IPS DF 4.7 (cell line): Measurements from ENCODE around the gene SRPX.

ENCODE experiments used
- DNase-seq: peaks from one replicate; pipeline ENCODE4 v3.0.0-alpha.2; 2013; ENCODE audit warnings: low spot score; ENCODE audit errors: extremely low read depth

Gene SRPX

DNA sequence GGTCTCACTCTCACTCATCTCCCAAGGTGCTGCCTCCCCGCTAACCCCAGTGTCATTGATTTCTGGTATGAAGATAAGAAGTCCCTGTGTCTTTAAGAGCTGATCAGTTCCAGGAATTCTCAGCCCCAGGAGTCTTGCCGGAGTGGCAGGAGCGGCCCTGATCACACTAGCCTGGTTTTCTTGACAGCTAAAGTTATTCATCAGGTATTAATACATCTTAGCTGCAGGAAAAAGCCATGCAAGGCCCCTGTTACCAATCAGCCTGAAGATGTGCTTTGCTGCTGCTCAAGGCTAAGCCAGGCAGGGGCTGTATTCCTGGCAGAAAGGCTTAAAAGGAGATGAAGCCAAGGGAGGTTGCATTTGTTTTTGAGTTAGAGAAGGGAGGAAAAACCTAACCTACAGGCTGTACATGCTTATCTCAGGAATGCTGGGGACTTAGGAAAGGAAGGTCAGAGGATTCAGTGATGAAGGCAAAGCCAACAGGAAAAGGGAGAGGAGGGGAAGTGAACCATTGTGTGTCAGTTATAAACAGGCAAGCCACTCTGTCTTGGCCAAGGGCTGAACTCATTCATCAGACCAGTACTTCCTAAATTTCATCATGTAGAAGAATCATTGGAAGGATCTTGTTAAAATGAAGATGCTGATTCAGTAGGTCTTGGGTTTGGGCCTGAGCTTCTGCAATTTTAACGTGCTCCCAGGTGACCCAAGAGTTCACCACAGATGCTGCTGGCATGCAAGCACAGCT is 8.6 kb downstream of the SRPX start:
- DNase-seq, result no peak

DNA sequence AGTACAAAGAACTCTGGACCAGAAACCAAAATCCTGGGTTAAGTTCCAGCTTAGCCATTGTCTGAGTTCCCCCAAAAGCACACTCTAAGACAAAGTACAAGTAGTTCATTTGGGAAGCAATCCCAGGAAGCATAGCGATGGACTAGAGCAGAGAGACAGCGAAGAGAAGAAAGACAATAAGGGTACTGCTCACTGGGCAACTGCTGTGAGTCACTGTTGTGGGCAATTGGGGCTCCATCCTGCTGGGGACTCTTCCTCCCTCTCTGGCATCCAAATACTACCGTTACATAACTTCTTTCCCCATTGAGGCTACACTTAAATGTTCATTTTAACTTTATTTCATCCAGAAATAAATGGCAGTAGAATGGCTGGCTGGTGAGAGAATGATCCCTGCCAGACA is 14.1 kb downstream of the SRPX start:
- no peak for DNase-seq

DNA sequence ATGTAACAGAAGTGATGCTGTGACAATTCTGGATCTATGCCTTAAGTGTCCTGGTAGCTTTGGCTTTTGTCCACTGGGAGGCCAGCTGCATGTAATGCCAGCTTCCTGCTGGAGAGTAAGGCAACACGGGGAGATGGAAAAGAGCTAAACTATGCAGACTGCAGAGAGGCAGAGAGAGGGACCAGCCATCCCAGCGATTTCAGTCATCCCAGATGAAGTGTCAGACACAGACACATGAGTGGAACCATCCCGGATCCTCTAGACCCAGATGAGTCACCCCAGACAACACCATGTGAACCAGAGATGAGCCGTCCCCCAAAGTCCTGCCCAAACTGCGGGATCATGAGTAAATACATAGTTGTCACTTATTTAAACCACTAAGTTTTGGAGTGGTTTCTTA is 14.6 kb downstream of the SRPX start:
- no peak for DNase-seq

DNA sequence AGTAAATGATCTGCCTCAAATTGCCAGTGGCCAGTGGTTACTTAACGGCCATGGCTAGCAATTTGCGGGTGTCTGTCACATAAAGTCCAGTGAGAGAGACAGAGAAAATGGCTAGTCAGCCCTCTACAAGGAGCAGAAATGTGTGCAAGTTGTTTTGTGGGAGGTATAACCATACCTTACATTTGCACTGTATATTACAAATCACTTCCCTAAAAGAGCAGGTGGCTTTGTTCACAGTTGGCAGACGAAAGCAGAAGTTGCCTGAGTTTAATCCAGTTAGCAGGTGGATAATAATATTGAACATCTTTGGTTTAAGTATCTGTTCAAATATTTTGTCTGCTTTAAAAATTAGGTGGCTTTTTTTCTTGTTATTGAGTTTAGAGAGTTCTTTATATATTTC is 15.6 kb downstream of the SRPX start:
- DNase-seq, result no peak

DNA sequence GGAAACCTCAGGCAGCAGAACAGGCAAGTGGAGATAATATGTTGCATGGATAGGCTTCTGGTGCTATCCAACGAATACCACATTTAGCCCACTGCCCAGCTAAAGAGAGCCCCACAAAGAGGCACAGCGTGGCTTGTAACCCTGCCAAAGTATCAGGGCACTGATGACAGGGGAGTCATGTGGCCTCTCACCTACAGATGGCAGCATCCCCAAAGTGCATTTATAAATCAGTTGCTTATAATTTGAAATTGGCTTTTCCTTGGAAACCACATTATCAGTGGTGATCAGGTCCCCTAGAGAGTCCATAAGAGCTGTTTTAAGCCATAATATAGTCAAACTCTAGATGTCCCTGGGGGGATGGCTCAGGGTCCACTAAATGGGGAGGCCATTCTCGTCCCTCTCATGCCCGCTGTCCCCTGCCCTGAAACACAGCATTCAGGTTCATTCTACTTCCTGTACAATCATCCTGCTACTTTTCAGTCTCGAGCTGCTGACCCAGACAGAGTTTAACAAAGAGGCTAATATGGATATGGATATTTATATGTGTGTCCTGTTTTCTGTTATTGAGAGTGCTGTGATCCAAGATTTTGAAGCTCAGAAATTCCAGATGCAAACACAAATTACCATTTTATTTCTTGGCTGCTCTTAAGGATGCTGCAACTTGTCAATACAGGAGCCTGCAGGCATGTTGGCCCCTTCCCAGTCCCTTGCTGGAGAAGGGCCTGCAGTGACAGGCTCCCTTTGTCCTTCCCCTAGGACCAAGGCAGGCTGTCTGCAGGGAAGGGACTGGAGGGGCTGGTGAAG is 28.5 kb downstream of the SRPX start:
- peak; percentile 7 for DNase-seq

DNA sequence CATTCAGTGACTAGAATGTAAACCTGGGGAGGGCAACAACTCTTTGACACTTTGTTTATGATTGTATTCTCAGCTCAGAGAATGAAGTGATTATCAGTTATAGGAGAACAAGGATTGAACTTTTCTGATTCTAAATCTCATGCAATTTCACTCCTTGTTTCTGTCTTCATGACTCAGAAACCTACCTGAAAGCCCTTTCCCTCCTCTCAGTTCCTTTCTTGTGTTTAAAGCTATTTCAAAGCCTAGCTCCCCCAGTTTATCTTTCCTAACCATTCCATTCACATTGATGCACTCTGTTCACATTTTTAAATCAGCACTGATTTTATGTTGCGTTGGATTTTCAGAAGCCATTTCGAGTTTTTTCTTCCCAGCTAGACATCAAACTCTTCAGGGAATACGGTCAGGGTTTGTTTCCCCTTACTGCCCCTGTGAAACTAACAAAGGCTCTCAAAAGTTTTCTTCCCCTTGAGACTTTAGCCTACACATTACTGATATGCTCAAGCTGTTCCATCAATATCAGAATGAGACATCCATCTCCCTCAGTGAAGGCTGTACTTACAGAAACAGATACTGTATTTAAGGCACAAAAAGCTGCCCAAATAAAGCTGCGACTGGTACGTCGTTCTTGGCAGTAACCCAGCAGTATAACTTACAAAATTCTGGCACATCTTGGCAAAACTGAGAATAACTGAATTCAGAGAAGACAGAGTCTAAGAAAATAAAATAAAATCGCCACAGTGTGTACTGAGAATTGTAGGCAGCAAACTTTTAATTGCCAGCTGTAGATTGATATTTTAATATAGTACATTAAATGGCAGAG is 31.0 kb downstream of the SRPX start:
- DNase-seq, result no peak

DNA sequence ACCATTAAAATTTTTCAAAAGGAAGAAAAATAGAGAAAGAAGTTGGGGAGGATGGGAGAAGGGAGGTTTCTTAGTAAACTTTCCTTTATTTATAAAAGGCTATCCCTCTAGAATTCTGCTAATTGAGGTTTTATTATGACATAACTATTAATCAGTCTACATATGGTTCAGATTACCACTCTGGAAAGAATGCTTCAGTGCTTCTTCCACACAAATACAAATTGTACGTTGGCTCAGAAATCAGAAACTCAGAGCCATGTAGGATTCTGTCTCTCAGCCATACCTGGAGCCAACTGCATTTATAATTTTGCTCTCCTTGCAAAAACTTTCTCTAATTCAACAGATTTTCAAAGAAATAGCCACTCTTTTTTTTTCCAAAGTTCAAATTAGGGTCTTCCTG is 37.1 kb downstream of the SRPX start:
- no peak for DNase-seq

DNA sequence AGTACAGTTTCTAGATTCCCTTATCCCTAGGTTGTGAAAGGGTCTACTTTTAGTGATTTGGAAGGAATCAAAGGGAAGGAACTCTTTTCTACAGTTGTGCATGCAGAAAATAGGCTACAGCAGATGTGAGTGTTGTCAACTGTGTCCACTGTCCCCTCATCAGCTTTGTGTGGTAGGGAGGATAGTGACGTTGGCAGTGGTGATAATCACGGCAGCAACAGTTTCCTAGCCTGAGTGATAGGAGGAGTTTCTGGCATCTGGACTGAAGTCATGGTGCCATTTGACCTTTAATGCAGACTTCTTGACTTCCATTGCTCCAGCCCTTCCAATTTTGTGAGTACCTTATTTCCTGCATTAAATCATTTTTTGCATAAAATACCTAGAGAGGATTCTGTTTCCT is 39.3 kb downstream of the SRPX start:
- DNase-seq, result no peak

DNA sequence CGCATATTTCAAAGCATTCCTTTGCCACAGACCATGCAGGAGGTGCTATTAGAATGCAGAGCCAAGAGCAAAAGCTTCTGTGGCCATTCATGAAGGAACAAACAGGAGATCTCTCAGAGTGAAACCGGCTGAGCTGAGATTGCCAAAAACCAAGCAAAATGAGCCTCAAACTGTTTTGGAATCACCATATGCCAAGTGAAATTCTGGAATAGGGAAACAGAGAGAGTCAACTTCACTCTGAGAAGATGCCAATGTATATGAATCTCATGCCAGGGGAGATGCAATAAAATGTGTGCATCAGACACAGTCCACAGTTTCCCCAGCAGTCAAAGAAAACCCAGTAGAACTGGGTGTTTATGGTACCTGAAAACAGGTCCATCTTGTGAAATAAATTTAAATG is 42.3 kb downstream of the SRPX start:
- DNase-seq, result no peak

DNA sequence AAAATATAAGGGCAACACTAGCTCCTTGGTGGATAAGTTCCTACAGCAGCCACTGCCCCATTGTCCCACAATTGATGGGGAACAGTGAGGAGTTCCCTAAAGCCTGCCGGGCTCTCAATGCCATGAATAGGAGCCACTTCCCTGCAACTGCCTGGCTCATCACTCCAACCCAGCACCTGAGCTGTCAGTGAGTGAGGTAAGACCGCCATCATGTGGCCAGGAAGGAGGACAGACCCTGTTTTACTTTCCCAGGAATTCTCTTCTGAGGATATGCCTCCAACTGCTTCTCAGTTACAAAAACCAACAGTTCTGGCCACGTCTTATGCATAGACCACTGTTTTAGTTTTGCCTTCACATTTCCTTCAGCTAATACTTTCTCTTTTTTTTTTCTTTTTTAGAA is 45.5 kb downstream of the SRPX start:
- DNase-seq, result peak; percentile 7

DNA sequence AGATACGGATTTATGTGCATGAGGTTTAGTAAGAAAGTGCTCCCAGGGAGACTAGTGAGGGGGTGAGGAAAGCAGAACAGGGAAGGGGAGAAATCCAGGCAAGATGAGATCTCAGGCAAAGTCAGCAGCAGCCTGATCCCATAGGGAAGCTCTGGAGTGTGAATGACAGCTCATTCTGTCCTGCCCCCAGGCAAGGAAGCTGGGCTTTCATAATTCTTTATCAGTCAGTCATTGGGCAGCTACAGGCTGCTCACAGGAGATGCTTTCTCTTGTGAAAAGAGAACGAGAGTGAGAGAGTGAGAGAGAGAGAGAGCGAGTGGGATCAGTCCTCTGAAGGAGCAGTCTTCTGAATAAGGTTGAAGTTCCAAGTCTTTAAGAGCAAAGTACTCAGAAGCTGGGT is 48.1 kb downstream of the SRPX start:
- DNase-seq, result no peak

DNA sequence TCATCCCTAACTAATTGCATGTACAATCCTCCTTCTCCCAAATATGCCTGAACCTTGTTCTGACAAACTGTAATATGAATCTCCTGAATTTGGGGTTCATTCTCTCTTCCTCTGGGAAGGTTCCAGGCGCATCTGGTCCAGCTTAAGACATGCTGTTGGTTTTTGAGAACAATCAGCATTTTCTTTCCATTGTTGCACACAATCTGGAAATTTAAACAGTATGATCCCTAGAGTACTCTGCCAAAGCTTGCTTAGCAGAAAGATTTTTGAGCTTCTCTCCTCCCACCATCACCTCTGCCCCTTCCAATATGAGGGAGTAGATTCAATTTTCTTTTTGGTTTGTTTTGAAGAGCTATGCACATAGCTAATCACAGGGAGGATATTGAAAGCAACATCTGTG is 50.1 kb downstream of the SRPX start:
- DNase-seq, result no peak

DNA sequence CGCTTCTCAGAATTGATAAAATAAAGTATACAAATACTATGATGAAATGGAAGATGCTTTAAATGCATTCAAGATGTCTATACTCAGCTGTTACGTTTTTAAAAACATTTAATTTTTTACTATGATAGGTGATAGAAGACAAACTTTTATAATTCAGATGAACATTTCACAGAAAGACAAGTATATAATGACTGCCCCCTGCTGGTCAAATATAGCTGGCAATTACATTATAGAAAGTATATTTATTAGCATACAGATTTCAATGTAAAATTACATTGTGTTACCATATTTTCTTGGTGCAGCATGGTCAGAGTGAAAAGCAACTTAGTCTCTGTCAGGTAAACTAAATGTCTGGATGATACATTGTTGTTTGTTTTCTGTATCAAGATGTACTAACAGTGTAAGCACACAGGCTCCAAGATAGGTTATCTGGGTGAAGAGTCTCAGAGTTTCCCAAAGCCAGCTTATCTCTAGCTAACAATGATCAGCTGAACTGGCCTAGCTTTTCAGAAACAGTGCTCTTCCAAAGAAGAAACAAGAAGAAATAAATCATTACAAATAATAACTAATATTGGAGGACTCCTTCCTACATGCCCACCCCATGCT is 54.1 kb downstream of the SRPX start:
- DNase-seq, result no peak

DNA sequence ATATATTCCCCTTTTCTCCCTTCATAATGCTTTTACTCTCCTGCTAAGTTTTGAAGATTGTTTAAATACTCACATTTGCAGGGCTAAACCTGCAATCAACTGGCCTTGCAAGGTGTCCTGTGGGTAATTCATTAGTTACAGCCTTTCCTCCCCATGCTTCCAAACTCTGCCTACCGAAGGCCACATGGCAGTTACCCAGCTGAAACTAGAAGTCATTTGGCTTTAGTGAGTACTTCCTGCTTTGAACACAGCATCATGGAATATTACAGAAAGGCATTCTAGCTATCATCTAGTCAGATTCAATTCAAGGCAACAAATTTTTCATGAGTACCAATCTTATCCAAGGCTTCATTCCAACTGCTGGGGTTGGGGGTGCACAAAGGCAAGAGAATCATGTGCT is 55.6 kb downstream of the SRPX start:
- DNase-seq, result no peak

DNA sequence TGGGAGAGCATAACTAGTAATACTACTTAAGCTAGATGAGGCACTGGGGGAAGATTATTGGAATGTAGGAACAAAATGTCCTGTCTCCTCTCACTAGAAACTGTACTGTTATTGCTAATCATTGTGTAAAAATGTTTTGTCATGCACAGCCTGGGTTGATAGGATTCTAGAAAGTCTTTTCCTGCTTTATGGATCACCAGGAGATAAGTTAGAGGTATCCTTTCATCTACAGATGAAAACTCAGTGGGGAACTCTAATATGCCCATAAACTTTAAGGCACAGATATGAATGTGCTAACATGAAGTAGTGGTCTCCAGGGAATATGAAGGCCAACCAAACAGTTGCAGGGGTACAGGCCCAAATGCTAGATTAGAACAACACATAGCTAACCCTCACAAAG is 57.5 kb downstream of the SRPX start:
- DNase-seq, result no peak

DNA sequence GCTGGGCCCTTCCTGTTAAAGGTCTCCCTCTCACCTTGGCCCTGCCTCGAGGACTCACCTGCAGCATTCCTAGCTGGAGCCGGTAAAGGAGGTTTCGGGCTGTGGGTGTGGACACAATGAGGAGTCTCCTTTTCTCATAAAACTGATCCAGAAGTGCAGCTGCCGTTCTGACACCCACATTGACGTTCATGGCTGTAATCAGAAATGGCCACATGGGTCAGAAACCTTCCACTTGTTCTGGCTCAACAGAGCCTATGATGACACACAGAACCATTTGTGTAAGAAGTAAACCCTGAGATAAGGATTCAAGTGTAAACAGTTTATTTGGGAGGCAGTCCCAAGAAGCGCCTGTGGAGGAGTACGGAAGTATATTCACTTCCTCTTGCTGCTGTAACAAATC is 63.8 kb downstream of the SRPX start:
- no peak for DNase-seq

DNA sequence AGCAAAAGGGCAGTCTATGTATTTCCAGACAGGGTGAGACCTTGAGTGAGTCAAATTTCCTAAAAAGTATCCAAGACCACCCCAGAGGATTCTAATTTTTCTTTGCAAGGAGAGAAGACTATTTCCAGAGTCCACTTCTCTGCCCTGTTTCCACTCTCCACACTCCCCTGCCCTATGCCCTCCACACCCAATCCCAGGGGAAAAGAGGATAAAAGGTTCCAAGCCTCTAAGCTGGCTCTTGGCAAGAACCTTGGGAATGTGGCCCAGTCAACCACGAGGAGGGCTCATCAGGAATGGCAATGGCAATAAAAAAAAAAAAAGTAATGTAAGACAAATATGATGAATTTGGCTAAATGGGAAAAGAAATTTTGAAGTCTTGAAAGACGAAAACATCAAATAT is 65.9 kb downstream of the SRPX start:
- DNase-seq, result no peak

DNA sequence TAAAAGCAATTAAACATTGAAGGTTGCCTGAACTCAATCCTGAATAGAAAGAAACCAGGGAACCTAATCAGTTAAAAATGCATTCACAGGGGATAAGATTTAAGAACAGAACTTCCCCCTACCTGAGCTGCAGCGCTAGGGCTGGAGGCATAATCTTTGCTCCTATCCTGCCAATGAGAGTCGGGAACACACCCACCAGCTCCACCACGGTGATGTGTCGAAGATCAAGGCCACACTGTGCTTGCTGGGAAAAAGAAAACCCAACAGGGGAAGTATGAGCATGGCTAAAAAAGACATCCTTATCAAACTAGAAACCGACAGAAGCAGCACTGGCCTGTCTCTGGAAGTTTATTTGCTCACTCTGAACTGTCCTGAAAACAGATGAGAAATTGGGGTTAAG is 66.3 kb downstream of the SRPX start:
- no peak for DNase-seq

DNA sequence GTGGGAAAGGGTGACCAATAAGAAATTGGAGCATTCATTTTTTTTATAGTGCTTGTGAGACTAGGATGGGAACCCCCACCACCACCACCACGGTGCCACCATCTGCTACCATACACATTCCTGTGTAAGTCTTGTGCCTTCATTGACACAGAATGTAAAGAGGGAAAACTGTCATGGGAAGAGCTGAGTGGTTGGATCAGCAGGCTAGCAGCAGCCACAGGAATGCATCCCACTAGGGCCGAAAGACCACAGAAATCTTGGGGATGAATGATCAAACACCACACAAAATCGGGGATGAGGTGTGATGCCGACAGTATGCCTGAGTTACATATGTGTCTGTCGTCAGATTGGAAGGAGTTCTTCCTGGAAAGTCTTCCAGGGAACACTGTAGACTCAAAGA is 69.2 kb downstream of the SRPX start:
- DNase-seq, result no peak

DNA sequence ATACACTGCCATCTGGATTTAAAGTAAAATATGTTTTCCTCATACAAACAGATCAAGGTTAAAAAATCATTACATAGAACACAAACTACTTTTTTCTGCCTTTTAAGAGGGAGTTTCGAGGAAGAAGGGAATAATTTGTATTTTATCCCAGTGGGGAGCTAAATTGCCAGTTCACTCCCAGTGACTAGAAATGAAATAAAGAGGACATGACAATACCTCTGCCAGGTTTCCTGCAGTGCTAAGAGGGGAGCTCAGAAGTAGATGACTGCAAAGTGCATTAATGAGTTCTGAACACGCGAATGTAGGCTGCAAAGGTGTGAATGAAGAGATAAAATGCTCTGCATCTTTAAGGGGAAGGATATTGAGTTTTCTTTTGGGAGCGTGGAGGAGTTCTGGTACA is 69.7 kb downstream of the SRPX start:
- no peak for DNase-seq

DNA sequence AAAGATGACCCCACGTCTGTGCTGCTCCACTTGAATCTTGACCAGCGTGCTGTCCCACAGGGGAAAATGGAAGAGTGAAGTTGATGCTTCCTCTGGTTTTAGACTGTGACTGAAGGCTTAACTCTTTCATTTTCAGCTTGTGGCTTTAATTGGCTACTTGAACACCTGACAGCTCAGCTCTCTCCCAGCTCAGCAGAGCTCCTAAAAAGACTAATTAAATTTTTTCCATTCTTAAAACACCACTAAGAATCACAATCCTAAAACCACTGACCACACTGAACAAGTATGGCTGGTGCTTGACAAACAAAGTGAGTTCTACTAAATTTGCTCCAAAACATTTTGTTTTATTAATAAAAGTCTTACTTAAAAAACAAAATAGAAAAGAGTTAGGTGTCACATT is 71.7 kb downstream of the SRPX start:
- DNase-seq, result no peak

DNA sequence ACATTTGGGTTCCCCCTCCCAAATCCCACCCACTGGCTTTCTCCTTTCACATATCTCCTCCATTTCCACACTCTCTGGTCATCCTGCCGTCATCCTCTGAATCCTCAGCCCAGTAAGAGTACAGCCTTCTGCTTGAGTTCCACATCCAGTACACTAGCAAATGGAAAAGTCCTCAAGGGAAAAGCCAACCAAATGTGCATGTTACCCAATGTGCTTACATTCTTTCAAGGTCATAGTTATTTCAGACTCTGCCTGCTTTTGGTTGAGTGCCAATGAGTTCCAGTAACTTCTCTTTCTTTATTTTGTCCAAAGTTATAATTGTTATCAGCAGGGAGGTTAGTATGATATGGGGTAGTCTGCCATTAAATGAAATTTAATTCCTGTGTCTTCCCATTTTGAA is 78.1 kb downstream of the SRPX start:
- DNase-seq, result no peak
